ENCODE measurements around the gene FGF4. TPM values are rescaled to one million over a fixed set of nuclear protein-coding genes. Genes with fewer than 3 reads are reported as not detected.
"Not testable (repeated sequence)": the region's sequence is repeated elsewhere in the genome, so short reads cannot be mapped to it uniquely, and the experiment has no call there.

Gene FGF4
- polyA plus RNA-seq, 12 donors: 3.7 to 12.8 (median 6.6) TPM; not detected in 1

GRCh38 chr11:69774354-69775162 is 583 bp downstream of the FGF4 start:
- no peak for DNase-seq

- DNase-seq: no peak
These were observed 1.4 kb downstream of the FGF4 start for GRCh38 chr11:69773626-69774353.

GRCh38 chr11:69771466-69771865 is 3.7 kb downstream of the FGF4 start:
- no peak for DNase-seq

GRCh38 chr11:69770540-69770939 is 4.6 kb downstream of the FGF4 start:
- no peak for DNase-seq

GRCh38 chr11:69765498-69765995 is 9.6 kb downstream of the FGF4 start:
- no peak for DNase-seq

GRCh38 chr11:69764918-69765317 is 10.2 kb downstream of the FGF4 start:
- DNase-seq: not testable (repeated sequence)

- no peak for DNase-seq
These were observed 14.8 kb downstream of the FGF4 start for GRCh38 chr11:69760319-69760718.

- no peak for DNase-seq
These were observed 22.3 kb downstream of the FGF4 start for GRCh38 chr11:69752890-69753289.

- DNase-seq: no peak
These were observed 24.1 kb downstream of the FGF4 start for GRCh38 chr11:69750875-69751597.

GRCh38 chr11:69750108-69750850 is 24.9 kb downstream of the FGF4 start:
- DNase-seq: no peak

GRCh38 chr11:69748637-69749036 is 26.5 kb downstream of the FGF4 start:
- DNase-seq: no peak

- DNase-seq: no peak
These were observed 28.1 kb downstream of the FGF4 start for GRCh38 chr11:69746752-69747742.

- DNase-seq: no peak
These were observed 29.0 kb downstream of the FGF4 start for GRCh38 chr11:69746140-69746539.

- no peak for DNase-seq
These were observed 29.9 kb downstream of the FGF4 start for GRCh38 chr11:69745201-69745600.

GRCh38 chr11:69744435-69744834 is 30.7 kb downstream of the FGF4 start:
- no peak for DNase-seq

- DNase-seq: no peak
These were observed 40.3 kb downstream of the FGF4 start for GRCh38 chr11:69734841-69735240.

GRCh38 chr11:69734367-69734766 is 40.8 kb downstream of the FGF4 start:
- DNase-seq: no peak

- no peak for DNase-seq
These were observed 42.2 kb downstream of the FGF4 start for GRCh38 chr11:69732910-69733309.

GRCh38 chr11:69731110-69731509 is 44.0 kb downstream of the FGF4 start:
- no peak for DNase-seq

GRCh38 chr11:69730500-69730899 is 44.6 kb downstream of the FGF4 start:
- no peak for DNase-seq
